H1 (cell line): ENCODE data around the gene PXMP4. TPM values are rescaled to one million over a fixed set of nuclear protein-coding genes. Genes with fewer than 3 reads are reported as not detected.

Source experiments
- CTCF ChIA-PET: fragments of 300-600 bp; sonication (Branson Sonifier 250); formaldehyde crosslinking; loops from one replicate; lab custom pipeline; 2021; ENCODE audit not compliant: partially characterized antibody; lab: Charles Lee
- POLR2A ChIA-PET: fragments of 300-600 bp; sonication (Branson Sonifier 250); formaldehyde crosslinking; loops from one replicate; lab custom pipeline; 2021; ENCODE audit warnings: inconsistent platforms; ENCODE audit not compliant: partially characterized antibody; lab: Charles Lee
- DNase-seq, 2 experiments: peaks; one replicate each; pipeline versions ENCODE4 v3.0.0 to v3.0.0-alpha.2; 2010 to 2022; ENCODE audit warnings: low spot score in 2 of 2, low read depth in 1 of 2, mixed read lengths in 1 of 2
- FAIRE-seq: peaks from 2 replicates; lab custom pipeline; 2011; peaks lifted over from hg19 to GRCh38; lab: Jason Lieb, UNC
- H2AFZ ChIP-seq: 2 replicates; pipeline ENCODE4 v1.8.1; 2012; ENCODE audit warnings: low read length, inconsistent platforms
- H2AK5ac ChIP-seq: 2 replicates; pipeline ENCODE4 v1.6.1; 2013; ENCODE audit warnings: low read depth, low read length
- H2BK120ac ChIP-seq: replicated peaks from 2 replicates; pipeline ENCODE3; 2013; ENCODE audit warnings: low read depth, low read length, inconsistent platforms
- H2BK12ac ChIP-seq: 2 replicates; pipeline ENCODE4 v1.6.1; 2013; ENCODE audit warnings: low read depth, low read length
- H2BK15ac ChIP-seq: 2 replicates; pipeline ENCODE4 v1.6.1; 2013; ENCODE audit warnings: low read length
- H2BK20ac ChIP-seq: 2 replicates; pipeline ENCODE4 v1.6.1; 2013; ENCODE audit warnings: low read length
- H2BK5ac ChIP-seq: 2 replicates; pipeline ENCODE4 v1.6.1; 2013; ENCODE audit warnings: low read depth, low read length
- H3K14ac ChIP-seq: 2 replicates; pipeline ENCODE4 v1.6.1; 2013; ENCODE audit warnings: inconsistent platforms; ENCODE audit not compliant: insufficient read length
- H3K18ac ChIP-seq: 2 replicates; pipeline ENCODE4 v1.6.1; 2013; ENCODE audit warnings: low read length; ENCODE audit errors: extremely low read depth
- H3K23ac ChIP-seq: 2 replicates; pipeline ENCODE4 v1.6.1; 2013; ENCODE audit warnings: inconsistent platforms; ENCODE audit not compliant: insufficient read length
- H3K23me2 ChIP-seq: 2 replicates; pipeline ENCODE4 v1.6.1; 2013; ENCODE audit warnings: low read depth, low read length
- H3K27ac ChIP-seq: 2 replicates; pipeline ENCODE4 v1.6.1; 2011; ENCODE audit warnings: low read depth, low read length, inconsistent platforms
- H3K27me3 ChIP-seq, 4 experiments: replicated peaks in 1 of 4; 1 replicate in 1 of 4; 2 replicates in 3 of 4; pipeline versions ENCODE4 v1.6.1 to v1.8.1; 2011 to 2013; ENCODE audit warnings: low read length in 3 of 4, mild to moderate bottlenecking in 3 of 4, inconsistent platforms in 2 of 4, mixed read lengths in 2 of 4, moderate library complexity in 1 of 4; ENCODE audit not compliant: control insufficient read depth in 3 of 4, insufficient read depth in 3 of 4; ENCODE audit errors: extremely low read depth in 1 of 4
- H3K36me3 ChIP-seq, 4 experiments: 2 replicates each; pipeline versions ENCODE4 v1.6.1 to v1.8.1; 2011 to 2013; ENCODE audit warnings: mild to moderate bottlenecking in 4 of 4, low read length in 3 of 4, moderate library complexity in 2 of 4, control low read depth in 1 of 4, inconsistent platforms in 1 of 4; ENCODE audit not compliant: insufficient read depth in 4 of 4, control insufficient read depth in 2 of 4
- H3K4ac ChIP-seq: replicated peaks from 2 replicates; pipeline ENCODE3; 2013; ENCODE audit warnings: low read length, low read depth, mixed read lengths, inconsistent platforms; ENCODE audit not compliant: insufficient read length
- H3K4me1 ChIP-seq, 4 experiments: replicated peaks in 1 of 4; 1 replicate in 1 of 4; 2 replicates in 3 of 4; pipeline versions ENCODE4 v1.6.1 to v1.8.1; 2011 to 2013; ENCODE audit warnings: low read length in 3 of 4, inconsistent platforms in 2 of 4, mixed read lengths in 1 of 4; ENCODE audit not compliant: insufficient read depth in 4 of 4, control insufficient read depth in 3 of 4
- H3K4me2 ChIP-seq, 2 experiments: 2 replicates each; pipeline versions ENCODE4 v1.6.1 to v1.8.1; 2011 to 2013; ENCODE audit warnings: low read depth in 2 of 2, low read length in 2 of 2, control low read depth in 1 of 2, inconsistent platforms in 1 of 2, mild to moderate bottlenecking in 1 of 2; ENCODE audit not compliant: insufficient read depth in 1 of 2
- H3K4me3 ChIP-seq, 4 experiments: fragments of 200-600, 300-600 bp in 1 of 4; sonication (generic), shearing (Covaris generic), sonication (Bioruptor Twin) in 1 of 4; 2 replicates each; pipeline versions ENCODE4 v1.5.1 to v1.8.1; 2011 to 2016; ENCODE audit warnings: low read length in 4 of 4, low read depth in 3 of 4, control low read depth in 2 of 4, inconsistent platforms in 2 of 4, mild to moderate bottlenecking in 2 of 4, mixed read lengths in 1 of 4, moderate library complexity in 1 of 4; ENCODE audit not compliant: insufficient read depth in 2 of 4; ENCODE audit errors: extremely low read depth in 1 of 4
- H3K56ac ChIP-seq: replicated peaks from 2 replicates; pipeline ENCODE3; 2013; ENCODE audit warnings: low read depth, mild to moderate bottlenecking, mixed read lengths, low read length, inconsistent platforms; ENCODE audit not compliant: insufficient read length
- H3K79me1 ChIP-seq: 2 replicates; pipeline ENCODE4 v1.6.1; 2013; ENCODE audit warnings: low read depth, low read length, control low read depth
- H3K79me2 ChIP-seq, 2 experiments: 2 replicates each; pipeline versions ENCODE4 v1.6.1 to v1.8.1; 2012 to 2013; ENCODE audit warnings: low read length in 2 of 2, mild to moderate bottlenecking in 2 of 2, inconsistent platforms in 1 of 2; ENCODE audit not compliant: insufficient read depth in 2 of 2, control insufficient read depth in 1 of 2
- H3K9ac ChIP-seq, 4 experiments: replicated peaks in 1 of 4; 1 replicate in 1 of 4; 2 replicates in 3 of 4; pipeline versions ENCODE4 v1.6.1 to v1.8.1; 2011 to 2013; ENCODE audit warnings: low read depth in 3 of 4, low read length in 3 of 4, control low read depth in 2 of 4, mild to moderate bottlenecking in 2 of 4, moderate library complexity in 2 of 4, inconsistent platforms in 1 of 4; ENCODE audit errors: extremely low read depth in 1 of 4
- H3K9me3 ChIP-seq, 2 experiments: 2 replicates each; pipeline versions ENCODE4 v1.6.1 to v1.8.1; 2012 to 2013; ENCODE audit warnings: mild to moderate bottlenecking in 2 of 2, moderate library complexity in 2 of 2, control low read depth in 1 of 2, inconsistent platforms in 1 of 2, low read depth in 1 of 2, low read length in 1 of 2, mixed read lengths in 1 of 2; ENCODE audit not compliant: insufficient read depth in 2 of 2
- H4K20me1 ChIP-seq, 2 experiments: replicated peaks in 1 of 2; 2 replicates each; pipeline versions ENCODE3 to v1.8.1; 2011 to 2013; ENCODE audit warnings: inconsistent platforms in 2 of 2, low read length in 2 of 2, mild to moderate bottlenecking in 1 of 2; ENCODE audit not compliant: insufficient read depth in 2 of 2, control insufficient read depth in 1 of 2
- H4K5ac ChIP-seq: 2 replicates; pipeline ENCODE4 v1.6.1; 2013; ENCODE audit warnings: low read length, low read depth, mixed read lengths, inconsistent platforms; ENCODE audit not compliant: insufficient read length
- H4K8ac ChIP-seq: 2 replicates; pipeline ENCODE4 v1.8.0; 2013; ENCODE audit warnings: mild to moderate bottlenecking, moderate library complexity, low read length, inconsistent platforms; ENCODE audit not compliant: insufficient read depth; ENCODE audit errors: extremely low read depth
- H4K91ac ChIP-seq: replicated peaks from 2 replicates; pipeline ENCODE3; 2013; ENCODE audit warnings: low read length, mixed read lengths, inconsistent platforms; ENCODE audit not compliant: insufficient read length
- BCL11A ChIP-seq, 2 experiments: IDR thresholded peaks; one replicate each; pipeline ENCODE4 v1.6.1; 2011; ENCODE audit warnings: low read depth in 2 of 2, low read length in 2 of 2, mild to moderate bottlenecking in 2 of 2
- CHD2 ChIP-seq: IDR thresholded peaks from 2 replicates; pipeline ENCODE4 v1.6.1; 2012; ENCODE audit warnings: low read length, improper control_type of control experiment
- CREB1 ChIP-seq: IDR thresholded peaks from 2 replicates; pipeline ENCODE4 v1.6.1; 2012; ENCODE audit warnings: inconsistent platforms
- JUND ChIP-seq: IDR thresholded peaks from 2 replicates; pipeline ENCODE4 v1.6.1; 2011; ENCODE audit warnings: mild to moderate bottlenecking, improper control_type of control experiment, low read length
- POU5F1 ChIP-seq: IDR thresholded peaks from 2 replicates; pipeline ENCODE4 v1.6.1; 2011; ENCODE audit warnings: low read depth, mild to moderate bottlenecking, low read length, moderate library complexity
- RBBP5 ChIP-seq: IDR thresholded peaks from 2 replicates; pipeline ENCODE4 v1.7.1; 2012; ENCODE audit warnings: low read depth, mild to moderate bottlenecking, inconsistent platforms, low read length, moderate library complexity, borderline replicate concordance
- SAP30 ChIP-seq: fragments of 300-600 bp; sonication (generic); IDR thresholded peaks from 2 replicates; pipeline ENCODE4 v1.7.1; 2012; ENCODE audit warnings: low read length, moderate library complexity, mild to moderate bottlenecking, inconsistent platforms; ENCODE audit not compliant: insufficient read depth, insufficient replicate concordance
- SIX5 ChIP-seq: IDR thresholded peaks from 2 replicates; pipeline ENCODE4 v1.6.1; 2011; ENCODE audit warnings: mild to moderate bottlenecking, low read depth, low read length
- TEAD4 ChIP-seq: IDR thresholded peaks from 2 replicates; pipeline ENCODE4 v1.6.1; 2012; ENCODE audit warnings: low read depth, low read length, inconsistent platforms, mixed read lengths
- WGBS, 2 experiments: shearing (Covaris generic) in 1 of 2; methylation state at CpG; one replicate each; pipeline versions ENCODE4 v1.1.6 to v1.1.7; 2013 to 2015; ENCODE audit warnings: low lambda C conversion rate in 2 of 2, mixed read lengths in 2 of 2, inconsistent platforms in 1 of 2, low coverage in 1 of 2, missing lambda C conversion rate in 1 of 2; ENCODE audit not compliant: insufficient replicate concordance in 2 of 2, insufficient coverage in 1 of 2, insufficient read length in 1 of 2; ENCODE audit errors: extremely low coverage in 1 of 2, missing lambda C conversion rate in 1 of 2; 5-methylcytosine and 5-hydroxymethylcytosine counted together
- polyA plus RNA-seq, 7 experiments: library from polyadenylated mRNA; depleted of rRNA in 3 of 7; stranded (reverse) in 5 of 7; unstranded in 2 of 7; fragments of >200 nt in 5 of 7; fragments of 200-250 nt in 2 of 7; gene quantifications; 1 replicate in 5 of 7; 2 replicates in 1 of 7; 4 replicates in 1 of 7; pipeline versions ENCODE4 v1.2.1 to v1.2.3, GENCODE V29; 2011 to 2013; ENCODE audit warnings: missing spikeins in 2 of 7, mixed read lengths in 2 of 7
- total RNA-seq: library from RNA; stranded (reverse); fragmentation: NEBNext Ultra II Directional; extraction: Animal tissue kit (Norgen Biotek cat#: 25700); gene quantifications from 2 replicates; pipeline ENCODE4 v1.2.1, GENCODE V29; 2021

The PXMP4 gene
- total and polyA plus RNA-seq, 2 of the 8 experiments (the other 6 are each of a cell fraction or from before 2014, with no cell fraction given): 3.3 to 3.4 TPM

GRCh38 chr20:33713865-33714367 is 6.2 kb downstream of the PXMP4 start:
- Histone ChIP-seq H2BK12ac (no peak overlapping the region), H3K14ac (no peak overlapping the region), H4K20me1 (no peaks in the 10 kb centered on the region), H2AFZ (no peak overlapping the region), H2BK20ac (no peak overlapping the region), H3K27me3 (no peaks in the 10 kb centered on the region), H3K4ac (no peak overlapping the region), H3K56ac (no peak overlapping the region), H2BK15ac (no peak overlapping the region), H3K4me2 (no peak overlapping the region), H2AK5ac (no peak overlapping the region), H3K4me3 (no peak overlapping the region), H3K79me1 (no peaks in the 10 kb centered on the region), H2BK120ac (no peak overlapping the region), H3K36me3 (no peaks in the 10 kb centered on the region; a peak in 1 of 8 replicates), H4K91ac (no peak overlapping the region), H4K8ac (no peak overlapping the region; the same call in 1 of the 2 replicates), H2BK5ac (no peak overlapping the region), H3K9me3 (no peaks in the 10 kb centered on the region), H3K23ac (no peak overlapping the region), H3K9ac (no peak overlapping the region), H3K18ac (no peak overlapping the region), H3K23me2 (peaks cover 6% of the 10 kb centered on the region; the same call in 1 of the 2 replicates), H3K79me2 (no peaks in the 10 kb centered on the region), H3K27ac (no peak overlapping the region), H4K5ac (no peak overlapping the region), H3K4me1 (peaks cover 4 to 9% (median 6%) of the 10 kb centered on the region in 4 experiments)
- 94% methylated on average over 10 of the region's 10 CpGs; no CpG with 5 or more reads in 1 of the 2 experiments for WGBS, 2 experiments
- no peak for FAIRE-seq
- DNase-seq: no peak
- ChIA-PET CTCF (interaction anchor here (0.6 to 1.2 kb wide), 3 partner anchors 16 to 416 kb away, joined by 3 read pairs; no protein-coding TSS in a partner anchor), POLR2A (interaction anchor here (1.3 kb wide), 1 partner anchor 29 kb away, joined by 4 read pairs; no protein-coding TSS in a partner anchor)
- no peak for TF ChIP-seq TEAD4
- TF ChIP-seq BCL11A (IDR thresholded peaks at IDR 0.05; ENCODE audit: low read depth in 2 of 2, low read length in 2 of 2): no peak
- no peak for TF ChIP-seq SIX5
- TF ChIP-seq SAP30: no peak
- no peak for TF ChIP-seq JUND
- TF ChIP-seq CREB1: no peak
- no peak for TF ChIP-seq POU5F1
- TF ChIP-seq RBBP5: no peak
- no peak for TF ChIP-seq CHD2
